SJSA1 (cell line): ENCODE measurements around the gene SLC14A1. TPM values are rescaled to one million over a fixed set of nuclear protein-coding genes. Genes with fewer than 3 reads are reported as not detected.
"Not testable (repeated sequence)": the region's sequence is repeated elsewhere in the genome, so short reads cannot be mapped to it uniquely, and the experiment has no call there.

Experiments
- DNase-seq, 2 experiments: peaks; one replicate each; pipeline ENCODE4 v3.0.0-alpha.2; 2015 to 2020; ENCODE audit warnings: low spot score in 2 of 2, low read depth in 1 of 2
- H3K27ac ChIP-seq: fragments of 250-450 bp; sonication (Bioruptor Pico); 2 replicates; pipeline ENCODE4 v1.5.1; 2020; ENCODE audit warnings: mild to moderate bottlenecking, moderate library complexity
- H3K27me3 ChIP-seq: fragments of 250-450 bp; sonication (Bioruptor Pico); replicated peaks from 2 replicates; pipeline ENCODE4 v1.5.1; 2020; ENCODE audit warnings: mild to moderate bottlenecking, moderate library complexity
- H3K36me3 ChIP-seq: fragments of 250-450 bp; sonication (Bioruptor Pico); 2 replicates; pipeline ENCODE4 v1.5.1; 2020; ENCODE audit warnings: mild to moderate bottlenecking
- H3K4me1 ChIP-seq: fragments of 250-450 bp; sonication (Bioruptor Pico); replicated peaks from 2 replicates; pipeline ENCODE4 v1.6.1; 2021; ENCODE audit warnings: mild to moderate bottlenecking
- H3K4me3 ChIP-seq: fragments of 250-450 bp; sonication (Bioruptor Pico); 2 replicates; pipeline ENCODE4 v1.5.1; 2020; ENCODE audit warnings: mild to moderate bottlenecking
- H3K9me3 ChIP-seq: fragments of 250-450 bp; sonication (Bioruptor Pico); replicated peaks from 2 replicates; pipeline ENCODE4 v1.5.1; 2020; ENCODE audit warnings: mild to moderate bottlenecking
- total RNA-seq: library from RNA; depleted of rRNA; stranded (reverse); fragments of >200 nt; shearing (Covaris generic); gene quantifications from 2 replicates; pipeline ENCODE4 v1.2.3, GENCODE V29; 2014

The SLC14A1 gene
- total RNA-seq, 1 experiment from 2014 or later = 7.8 TPM

- no peak overlapping the region for H3K4me3 ChIP-seq
- peaks cover 18% of the 10 kb centered on the region for H3K4me1 ChIP-seq
- no peaks in the 10 kb centered on the region for H3K27me3 ChIP-seq
- H3K27ac ChIP-seq = no peak overlapping the region
- H3K9me3 ChIP-seq = no peaks in the 10 kb centered on the region
- no peak for DNase-seq
- H3K36me3 ChIP-seq = no peaks in the 10 kb centered on the region
Measured at GRCh38 chr18:45751766-45752165, 27.8 kb downstream of the SLC14A1 start.

- peaks cover 18% of the 10 kb centered on the region for H3K4me1 ChIP-seq
- no peak for DNase-seq
- no peaks in the 10 kb centered on the region for H3K27me3 ChIP-seq
- no peaks in the 10 kb centered on the region for H3K36me3 ChIP-seq
- H3K27ac ChIP-seq = no peak overlapping the region
- H3K4me3 ChIP-seq = no peak overlapping the region
- no peaks in the 10 kb centered on the region for H3K9me3 ChIP-seq
Measured at GRCh38 chr18:45752681-45753080, 28.7 kb downstream of the SLC14A1 start.

GRCh38 chr18:45753286-45753685 lies 29.3 kb downstream of the SLC14A1 start:
- H3K27ac ChIP-seq = no peak overlapping the region
- no peak for DNase-seq
- peaks cover 18% of the 10 kb centered on the region for H3K4me1 ChIP-seq
- no peaks in the 10 kb centered on the region for H3K9me3 ChIP-seq
- H3K27me3 ChIP-seq = no peaks in the 10 kb centered on the region
- H3K4me3 ChIP-seq = no peak overlapping the region
- H3K36me3 ChIP-seq = no peaks in the 10 kb centered on the region

GRCh38 chr18:45755934-45756333 lies 32.0 kb downstream of the SLC14A1 start:
- DNase-seq = peak; percentile 74 to 75
- Histone ChIP-seq H3K4me1 (peaks cover 18% of the 10 kb centered on the region), H3K36me3 (no peaks in the 10 kb centered on the region), H3K27ac (peak overlapping the region; percentile 1; the same call in 1 of the 2 replicates), H3K4me3 (no peak overlapping the region), H3K9me3 (no peaks in the 10 kb centered on the region), H3K27me3 (no peaks in the 10 kb centered on the region)

GRCh38 chr18:45757005-45757404 lies 33.0 kb downstream of the SLC14A1 start:
- Histone ChIP-seq H3K4me1 (peaks cover 18% of the 10 kb centered on the region), H3K36me3 (no peaks in the 10 kb centered on the region), H3K9me3 (no peaks in the 10 kb centered on the region), H3K4me3 (no peak overlapping the region), H3K27ac (no peak overlapping the region), H3K27me3 (no peaks in the 10 kb centered on the region)
- DNase-seq = no peak

GRCh38 chr18:45757644-45758043 lies 33.7 kb downstream of the SLC14A1 start:
- not testable (repeated sequence) for H3K9me3 ChIP-seq, H3K27ac ChIP-seq, DNase-seq, H3K27me3 ChIP-seq, H3K4me3 ChIP-seq, H3K36me3 ChIP-seq
- peaks cover 18% of the 10 kb centered on the region for H3K4me1 ChIP-seq

GRCh38 chr18:45760462-45761036 lies 36.6 kb downstream of the SLC14A1 start:
- Histone ChIP-seq H3K9me3 (no peaks in the 10 kb centered on the region), H3K27ac (no peak overlapping the region), H3K4me3 (no peak overlapping the region), H3K27me3 (no peaks in the 10 kb centered on the region), H3K4me1 (peaks cover 30% of the 10 kb centered on the region), H3K36me3 (no peaks in the 10 kb centered on the region)
- DNase-seq = no peak

GRCh38 chr18:45761512-45762114 lies 37.6 kb downstream of the SLC14A1 start:
- Histone ChIP-seq H3K4me1 (peaks cover 30% of the 10 kb centered on the region), H3K4me3 (no peak overlapping the region), H3K9me3 (no peaks in the 10 kb centered on the region), H3K36me3 (no peaks in the 10 kb centered on the region), H3K27me3 (no peaks in the 10 kb centered on the region), H3K27ac (no peak overlapping the region)
- no peak for DNase-seq

GRCh38 chr18:45764000-45764686 lies 40.2 kb downstream of the SLC14A1 start:
- Histone ChIP-seq H3K27me3 (no peaks in the 10 kb centered on the region), H3K36me3 (no peaks in the 10 kb centered on the region), H3K9me3 (no peaks in the 10 kb centered on the region), H3K4me3 (no peak overlapping the region), H3K27ac (no peak overlapping the region), H3K4me1 (peaks cover 34% of the 10 kb centered on the region)
- no peak for DNase-seq

- peak; percentile 65 to 87 for DNase-seq
- no peaks in the 10 kb centered on the region for H3K36me3 ChIP-seq
- H3K4me3 ChIP-seq = no peak overlapping the region
- peak overlapping the region; percentile 85 for H3K27ac ChIP-seq
- H3K27me3 ChIP-seq = no peaks in the 10 kb centered on the region
- H3K9me3 ChIP-seq = no peaks in the 10 kb centered on the region
- peaks cover 34% of the 10 kb centered on the region for H3K4me1 ChIP-seq
Measured at GRCh38 chr18:45765796-45766195, 41.8 kb downstream of the SLC14A1 start.

GRCh38 chr18:45771587-45772480 lies 47.9 kb downstream of the SLC14A1 start:
- H3K4me1 ChIP-seq = peaks cover 34% of the 10 kb centered on the region
- DNase-seq = no peak
- H3K27ac ChIP-seq = no peak overlapping the region
- no peak overlapping the region for H3K4me3 ChIP-seq
- H3K9me3 ChIP-seq = no peaks in the 10 kb centered on the region
- no peaks in the 10 kb centered on the region for H3K36me3 ChIP-seq
- H3K27me3 ChIP-seq = no peaks in the 10 kb centered on the region

GRCh38 chr18:45774065-45774521 lies 50.1 kb downstream of the SLC14A1 start:
- Histone ChIP-seq H3K27ac (peak overlapping the region; percentile 56), H3K4me1 (peaks cover 50% of the 10 kb centered on the region), H3K9me3 (no peaks in the 10 kb centered on the region), H3K4me3 (no peak overlapping the region), H3K27me3 (no peaks in the 10 kb centered on the region), H3K36me3 (no peaks in the 10 kb centered on the region)
- DNase-seq = peak; percentile 76 to 94

GRCh38 chr18:45775241-45775676 lies 51.3 kb downstream of the SLC14A1 start:
- H3K27ac ChIP-seq = peak overlapping the region; percentile 56; the same call in 1 of the 2 replicates
- H3K4me1 ChIP-seq = peaks cover 62% of the 10 kb centered on the region
- H3K4me3 ChIP-seq = no peak overlapping the region
- no peaks in the 10 kb centered on the region for H3K9me3 ChIP-seq
- H3K36me3 ChIP-seq = no peaks in the 10 kb centered on the region
- no peak for DNase-seq
- no peaks in the 10 kb centered on the region for H3K27me3 ChIP-seq
